Fibroblast of villous mesenchyme (primary cell): Measurements from ENCODE around the gene PCNX3. TPM values are rescaled to one million over a fixed set of nuclear protein-coding genes. Genes with fewer than 3 reads are reported as not detected.
A peak's percentile ranks its signal among the peaks of the same experiment; 100 is the strongest.

ENCODE experiments used
- DNase-seq: peaks from one replicate; pipeline ENCODE4 v3.0.0-alpha.2; 2010; ENCODE audit warnings: low read depth
- H3K4me3 ChIP-seq: 2 replicates; pipeline ENCODE4 v1.5.1; 2011; ENCODE audit warnings: low read depth, mild to moderate bottlenecking, low read length
- total RNA-seq: library from RNA; depleted of rRNA; stranded (reverse); fragments of >200 nt; gene quantifications from 2 replicates; pipeline ENCODE4 v1.2.3, GENCODE V29; 2012
- TF ChIP-seq, protein P1 (sequence below): IDR thresholded peaks from 2 replicates; pipeline ENCODE4 v1.5.1; 2012; ENCODE audit warnings: low read depth, mild to moderate bottlenecking, low read length; ENCODE audit not compliant: insufficient read depth

Gene PCNX3
- total RNA-seq, 1 donor: 32.4 TPM

DNA sequence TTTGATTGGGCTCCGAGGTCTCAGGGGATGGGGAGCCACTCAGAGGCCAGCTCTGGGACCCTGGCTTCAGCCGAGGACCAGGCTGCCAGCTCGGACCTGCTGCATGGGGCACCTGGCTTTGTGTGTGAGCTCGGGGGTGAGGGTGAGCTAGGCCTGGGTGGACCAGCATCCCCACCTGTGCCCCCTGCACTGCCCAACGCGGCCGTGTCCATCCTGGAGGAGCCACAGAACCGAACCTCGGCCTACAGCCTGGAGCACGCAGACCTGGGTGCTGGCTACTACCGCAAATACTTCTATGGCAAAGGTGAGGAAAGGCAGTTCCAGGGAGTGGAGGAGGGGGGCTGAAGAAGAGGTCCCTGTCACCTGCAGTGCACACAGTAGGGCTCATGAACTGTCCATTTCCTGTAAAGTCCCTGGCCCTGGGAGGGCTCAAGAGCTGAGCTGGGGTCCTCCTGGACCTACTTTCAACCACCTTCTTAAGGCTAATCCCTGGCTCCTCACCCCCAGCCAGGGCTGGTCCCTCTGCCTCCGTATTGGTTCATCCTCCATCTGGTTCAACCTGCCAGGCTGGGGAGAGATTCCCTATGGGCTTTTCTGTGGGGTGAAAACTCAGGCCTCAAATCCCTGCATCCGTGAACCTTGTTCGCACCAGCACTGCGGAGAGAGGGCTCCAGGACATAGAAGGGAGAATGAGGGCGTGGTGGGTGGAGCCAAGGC is 25.9 kb downstream of the PCNX3 start:
- TF ChIP-seq, protein P1, sequence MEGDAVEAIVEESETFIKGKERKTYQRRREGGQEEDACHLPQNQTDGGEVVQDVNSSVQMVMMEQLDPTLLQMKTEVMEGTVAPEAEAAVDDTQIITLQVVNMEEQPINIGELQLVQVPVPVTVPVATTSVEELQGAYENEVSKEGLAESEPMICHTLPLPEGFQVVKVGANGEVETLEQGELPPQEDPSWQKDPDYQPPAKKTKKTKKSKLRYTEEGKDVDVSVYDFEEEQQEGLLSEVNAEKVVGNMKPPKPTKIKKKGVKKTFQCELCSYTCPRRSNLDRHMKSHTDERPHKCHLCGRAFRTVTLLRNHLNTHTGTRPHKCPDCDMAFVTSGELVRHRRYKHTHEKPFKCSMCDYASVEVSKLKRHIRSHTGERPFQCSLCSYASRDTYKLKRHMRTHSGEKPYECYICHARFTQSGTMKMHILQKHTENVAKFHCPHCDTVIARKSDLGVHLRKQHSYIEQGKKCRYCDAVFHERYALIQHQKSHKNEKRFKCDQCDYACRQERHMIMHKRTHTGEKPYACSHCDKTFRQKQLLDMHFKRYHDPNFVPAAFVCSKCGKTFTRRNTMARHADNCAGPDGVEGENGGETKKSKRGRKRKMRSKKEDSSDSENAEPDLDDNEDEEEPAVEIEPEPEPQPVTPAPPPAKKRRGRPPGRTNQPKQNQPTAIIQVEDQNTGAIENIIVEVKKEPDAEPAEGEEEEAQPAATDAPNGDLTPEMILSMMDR: no peak
- no peak for DNase-seq

DNA sequence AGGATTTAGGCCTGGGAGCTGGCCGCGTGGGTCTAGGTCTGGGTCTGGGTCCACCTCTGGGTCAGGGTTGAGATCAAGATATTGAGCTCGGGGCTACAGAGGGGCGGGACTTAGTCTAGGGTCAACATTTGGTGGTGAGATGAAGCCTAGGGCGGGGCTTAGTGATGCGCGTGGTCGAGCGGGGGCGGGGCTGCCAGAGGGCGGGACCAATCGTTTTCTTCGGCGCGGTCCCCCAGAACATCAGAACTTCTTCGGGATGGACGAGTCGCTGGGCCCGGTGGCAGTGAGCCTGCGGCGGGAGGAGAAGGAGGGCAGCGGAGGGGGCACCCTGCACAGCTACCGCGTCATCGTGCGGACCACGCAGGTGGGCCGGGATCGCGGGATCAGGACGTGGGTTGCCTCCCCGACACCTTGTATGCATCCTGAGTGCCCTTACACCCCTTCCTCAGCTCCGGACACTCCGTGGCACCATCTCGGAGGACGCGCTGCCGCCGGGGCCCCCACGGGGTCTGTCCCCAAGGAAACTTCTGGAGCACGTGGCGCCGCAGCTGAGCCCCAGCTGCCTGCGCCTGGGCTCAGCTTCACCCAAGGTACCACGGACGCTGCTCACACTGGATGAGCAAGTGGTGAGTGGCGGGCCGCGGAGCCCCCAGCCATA is 26.6 kb downstream of the PCNX3 start:
- no peak overlapping the region for H3K4me3 ChIP-seq
- DNase-seq: no peak
- TF ChIP-seq, protein P1: no peak

More for the DNA sequence above, 25.9 kb downstream of the PCNX3 start:
- H3K4me3 ChIP-seq: no peak overlapping the region

DNA sequence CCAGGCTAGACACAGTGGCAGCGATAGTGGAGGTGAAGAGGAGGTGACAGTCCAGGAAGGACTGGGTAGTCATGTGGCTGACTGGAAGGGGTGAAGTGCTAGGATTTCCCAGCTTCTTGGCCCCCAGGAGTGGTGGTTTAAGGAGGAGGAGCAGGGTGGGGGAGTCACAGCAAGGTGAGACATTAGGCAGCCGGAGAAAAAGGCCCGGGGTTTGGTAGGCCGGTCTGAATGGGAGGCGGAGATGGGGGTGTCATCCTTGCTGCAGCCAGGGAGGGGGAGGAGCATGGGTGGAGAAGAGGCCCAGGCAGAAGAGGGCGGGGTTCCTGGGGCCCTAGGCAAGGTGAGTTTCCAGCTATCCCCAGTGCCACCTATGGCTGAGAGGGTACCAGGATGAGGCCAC is 28.4 kb downstream of the PCNX3 start:
- no peak overlapping the region for H3K4me3 ChIP-seq
- DNase-seq: no peak

DNA sequence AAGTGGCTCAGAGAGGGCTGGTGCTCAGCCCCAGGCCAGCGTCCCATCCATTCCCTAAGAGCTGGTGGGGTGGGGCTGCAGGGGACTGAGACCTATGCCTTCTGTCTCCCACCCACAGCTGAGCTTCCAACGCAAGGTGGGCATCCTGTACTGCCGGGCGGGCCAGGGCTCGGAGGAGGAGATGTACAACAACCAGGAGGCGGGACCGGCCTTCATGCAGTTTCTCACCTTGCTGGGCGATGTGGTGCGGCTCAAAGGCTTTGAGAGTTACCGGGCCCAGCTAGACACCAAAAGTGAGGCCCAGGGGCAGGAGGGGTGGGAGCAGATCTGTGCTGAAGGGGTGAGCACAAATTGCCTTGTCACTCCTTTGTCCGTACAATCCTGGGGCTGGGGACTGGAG is 29.3 kb downstream of the PCNX3 start:
- DNase-seq: no peak
- TF ChIP-seq, protein P1: no peak
- no peak overlapping the region for H3K4me3 ChIP-seq

More for the DNA sequence above, 28.4 kb downstream of the PCNX3 start:
- TF ChIP-seq, protein P1: no peak

DNA sequence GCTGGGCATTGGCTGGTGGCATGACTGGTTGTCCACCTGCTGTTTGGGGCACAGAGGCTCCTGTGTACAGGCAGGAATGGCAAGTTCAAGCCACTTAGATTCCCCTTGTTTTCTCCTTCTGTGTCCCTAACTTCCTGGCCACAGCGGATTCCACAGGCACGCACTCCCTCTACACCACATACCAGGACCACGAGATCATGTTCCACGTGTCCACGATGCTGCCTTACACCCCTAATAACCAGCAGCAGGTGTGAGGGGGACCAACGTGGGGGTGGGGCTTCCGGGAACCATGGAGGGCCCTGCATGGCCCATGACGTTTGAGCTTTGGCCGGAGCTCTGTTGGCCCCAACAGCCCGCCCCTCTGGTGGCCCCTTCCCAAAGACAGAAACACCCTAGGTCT is 30.1 kb downstream of the PCNX3 start:
- H3K4me3 ChIP-seq: no peak overlapping the region
- TF ChIP-seq, protein P1: no peak
- peak; percentile 38 for DNase-seq

DNA sequence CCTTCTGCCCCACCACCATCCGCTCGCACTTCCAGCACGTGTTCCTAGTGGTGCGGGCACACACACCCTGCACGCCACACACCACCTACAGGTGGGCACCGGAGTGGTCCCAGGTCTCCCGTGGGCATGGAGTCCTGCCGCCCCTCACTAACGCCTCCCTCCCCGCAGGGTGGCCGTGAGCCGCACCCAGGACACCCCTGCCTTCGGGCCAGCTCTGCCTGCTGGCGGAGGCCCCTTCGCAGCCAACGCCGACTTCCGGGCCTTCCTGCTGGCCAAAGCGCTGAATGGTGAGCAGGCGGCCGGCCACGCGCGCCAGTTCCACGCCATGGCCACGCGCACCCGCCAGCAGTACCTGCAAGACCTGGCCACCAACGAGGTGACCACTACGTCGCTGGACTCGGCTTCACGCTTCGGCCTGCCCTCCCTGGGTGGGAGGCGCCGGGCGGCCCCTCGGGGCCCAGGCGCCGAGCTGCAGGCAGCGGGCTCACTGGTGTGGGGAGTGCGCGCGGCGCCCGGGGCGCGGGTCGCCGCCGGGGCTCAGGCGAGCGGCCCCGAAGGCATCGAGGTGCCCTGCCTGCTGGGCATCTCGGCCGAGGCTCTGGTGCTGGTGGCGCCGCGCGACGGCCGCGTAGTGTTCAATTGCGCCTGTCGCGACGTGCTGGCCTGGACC is 30.8 kb downstream of the PCNX3 start:
- DNase-seq: no peak
- TF ChIP-seq, protein P1: no peak
- H3K4me3 ChIP-seq: no peak overlapping the region
